Left ventricle myocardium inferior (tissue), 1 donor: Measurements from ENCODE around the gene LHFPL6. TPM values are rescaled to one million over a fixed set of nuclear protein-coding genes. Genes with fewer than 3 reads are reported as not detected.

Source experiments
- DNase-seq: peaks from one replicate; pipeline ENCODE4 v3.0.0-alpha.2; 2020
- H3K27ac ChIP-seq: fragments of 200-600 bp; replicated peaks from 2 replicates; pipeline ENCODE4 v1.8.0; 2021
- H3K27me3 ChIP-seq: fragments of 200-600 bp; 2 replicates; pipeline ENCODE4 v1.8.0; 2021; ENCODE audit warnings: low read depth
- H3K36me3 ChIP-seq: fragments of 200-600 bp; 2 replicates; pipeline ENCODE4 v1.8.0; 2021
- H3K4me1 ChIP-seq: fragments of 200-600 bp; 2 replicates; pipeline ENCODE4 v1.8.0; 2021
- H3K4me3 ChIP-seq: fragments of 200-600 bp; 2 replicates; pipeline ENCODE4 v1.8.0; 2021; ENCODE audit warnings: mild to moderate bottlenecking, moderate library complexity
- H3K9me3 ChIP-seq: fragments of 200-600 bp; replicated peaks from 2 replicates; pipeline ENCODE4 v1.8.0; 2021
- intact Hi-C: fragments of 100-400 bp; cut with micrococcal nuclease; formaldehyde crosslinking; loops from one replicate; pipeline ENCODE4 v1.11.0; 2022
- total RNA-seq: library from RNA; stranded (reverse); fragmentation: NEBNext Ultra II Directional; extraction: Animal tissue kit (Norgen Biotek cat#: 25700); gene quantifications from one replicate; pipeline ENCODE4 v1.2.1, GENCODE V29; 2021
- TF ChIP-seq, protein P1 (sequence below): fragments of 200-600 bp; IDR thresholded peaks from 2 replicates; pipeline ENCODE4 v1.8.0; 2021; ENCODE audit warnings: antibody characterized with exemption, mild to moderate bottlenecking, borderline replicate concordance
- donor health status: DM: no; HTN: yes; CAD: no; lungs with severe emphysema.

The LHFPL6 gene
- total RNA-seq, 1 donor from 2014 or later = 51.4 TPM

DNA sequence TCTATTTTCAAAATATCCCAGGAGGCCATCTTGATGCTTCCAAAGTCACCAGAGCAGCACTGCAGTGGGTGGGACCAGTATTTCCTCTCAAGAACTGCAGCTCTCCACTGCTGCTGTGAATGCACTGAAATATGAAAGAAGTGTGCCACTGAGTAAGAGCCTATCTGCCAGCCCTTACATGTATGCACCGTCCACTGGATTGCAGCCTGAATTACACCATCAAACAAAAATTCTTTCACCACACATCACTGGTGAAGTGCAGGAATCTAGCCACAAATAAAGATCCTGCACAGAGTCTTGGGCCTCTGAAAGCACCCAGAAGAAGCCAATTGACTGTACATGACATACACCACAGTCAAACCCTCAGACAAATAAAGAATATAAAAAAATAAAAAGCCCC lies 249.0 kb downstream of the LHFPL6 start:
- DNase-seq = no peak
- Histone ChIP-seq H3K36me3 (no peaks in the 10 kb centered on the region), H3K4me1 (peaks cover 50% of the 10 kb centered on the region), H3K27ac (no peak overlapping the region), H3K27me3 (no peaks in the 10 kb centered on the region), H3K9me3 (peaks cover 12% of the 10 kb centered on the region), H3K4me3 (no peak overlapping the region)
- intact Hi-C loops = no loop called here
- TF ChIP-seq, protein P1, sequence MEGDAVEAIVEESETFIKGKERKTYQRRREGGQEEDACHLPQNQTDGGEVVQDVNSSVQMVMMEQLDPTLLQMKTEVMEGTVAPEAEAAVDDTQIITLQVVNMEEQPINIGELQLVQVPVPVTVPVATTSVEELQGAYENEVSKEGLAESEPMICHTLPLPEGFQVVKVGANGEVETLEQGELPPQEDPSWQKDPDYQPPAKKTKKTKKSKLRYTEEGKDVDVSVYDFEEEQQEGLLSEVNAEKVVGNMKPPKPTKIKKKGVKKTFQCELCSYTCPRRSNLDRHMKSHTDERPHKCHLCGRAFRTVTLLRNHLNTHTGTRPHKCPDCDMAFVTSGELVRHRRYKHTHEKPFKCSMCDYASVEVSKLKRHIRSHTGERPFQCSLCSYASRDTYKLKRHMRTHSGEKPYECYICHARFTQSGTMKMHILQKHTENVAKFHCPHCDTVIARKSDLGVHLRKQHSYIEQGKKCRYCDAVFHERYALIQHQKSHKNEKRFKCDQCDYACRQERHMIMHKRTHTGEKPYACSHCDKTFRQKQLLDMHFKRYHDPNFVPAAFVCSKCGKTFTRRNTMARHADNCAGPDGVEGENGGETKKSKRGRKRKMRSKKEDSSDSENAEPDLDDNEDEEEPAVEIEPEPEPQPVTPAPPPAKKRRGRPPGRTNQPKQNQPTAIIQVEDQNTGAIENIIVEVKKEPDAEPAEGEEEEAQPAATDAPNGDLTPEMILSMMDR = no peak

DNA sequence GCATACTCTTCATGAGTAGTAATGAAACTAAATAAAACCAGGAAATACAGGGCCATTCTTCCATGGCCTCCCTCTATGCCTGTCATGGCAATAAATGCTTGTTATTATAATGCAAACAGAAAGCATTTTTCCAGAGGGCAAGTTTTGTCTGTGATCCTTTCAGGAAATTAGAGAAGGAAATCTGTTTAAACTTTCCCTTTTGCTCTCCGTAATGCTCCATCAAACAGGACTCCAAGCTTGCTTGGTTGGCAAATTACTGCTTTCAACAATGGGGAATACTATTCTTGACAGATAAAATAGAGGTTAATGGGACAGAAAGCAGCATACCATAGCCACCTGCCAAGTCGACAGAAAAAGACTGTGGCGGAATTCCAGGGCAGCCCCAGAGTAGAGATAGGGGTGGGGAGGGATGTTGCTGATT lies 252.5 kb downstream of the LHFPL6 start:
- peaks cover 7% of the 10 kb centered on the region for H3K9me3 ChIP-seq

DNA sequence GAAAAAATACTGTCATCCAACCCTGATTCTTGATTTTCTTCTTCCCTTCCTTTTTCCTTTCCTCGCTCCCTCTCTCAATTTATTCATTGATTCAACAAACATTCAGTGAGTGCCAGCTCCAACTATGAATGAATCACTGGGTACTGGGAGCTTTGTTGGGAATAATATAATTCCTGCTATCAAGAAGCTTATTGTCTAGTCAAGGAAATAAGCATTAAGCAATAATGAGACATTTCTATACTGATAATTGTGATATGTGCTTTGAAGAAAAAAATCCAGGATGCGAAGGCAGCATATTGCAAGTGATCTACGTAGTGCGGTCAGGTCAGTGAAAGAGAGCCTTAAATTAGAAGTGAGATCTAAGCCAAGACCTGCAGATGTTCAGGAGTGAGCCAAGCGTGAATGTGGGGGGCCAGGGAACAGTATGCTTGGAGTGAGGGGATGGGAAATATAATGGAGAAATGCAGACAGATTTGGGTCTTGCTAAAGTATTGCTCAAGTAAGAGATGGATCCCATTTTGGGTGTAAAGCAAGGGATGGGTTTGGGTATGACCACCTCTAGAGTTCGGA lies 253.5 kb downstream of the LHFPL6 start:
- no peak for DNase-seq
- Histone ChIP-seq H3K9me3 (no peaks in the 10 kb centered on the region), H3K27me3 (no peaks in the 10 kb centered on the region), H3K27ac (peak overlapping the region; percentile 79), H3K4me3 (no peak overlapping the region), H3K4me1 (peaks cover 83% of the 10 kb centered on the region), H3K36me3 (no peaks in the 10 kb centered on the region)
- intact Hi-C loops = no loop called here
- TF ChIP-seq, protein P1 = no peak

More for the DNA sequence above, 252.5 kb downstream of the LHFPL6 start:
- peak; percentile 53 for DNase-seq
- intact Hi-C loops = no loop called here
- peak overlapping the region; percentile 79 for H3K27ac ChIP-seq
- H3K27me3 ChIP-seq = no peaks in the 10 kb centered on the region
- H3K36me3 ChIP-seq = no peaks in the 10 kb centered on the region
- H3K4me1 ChIP-seq = peaks cover 85% of the 10 kb centered on the region
- TF ChIP-seq, protein P1 = no peak
- H3K4me3 ChIP-seq = peak overlapping the region; percentile 44

DNA sequence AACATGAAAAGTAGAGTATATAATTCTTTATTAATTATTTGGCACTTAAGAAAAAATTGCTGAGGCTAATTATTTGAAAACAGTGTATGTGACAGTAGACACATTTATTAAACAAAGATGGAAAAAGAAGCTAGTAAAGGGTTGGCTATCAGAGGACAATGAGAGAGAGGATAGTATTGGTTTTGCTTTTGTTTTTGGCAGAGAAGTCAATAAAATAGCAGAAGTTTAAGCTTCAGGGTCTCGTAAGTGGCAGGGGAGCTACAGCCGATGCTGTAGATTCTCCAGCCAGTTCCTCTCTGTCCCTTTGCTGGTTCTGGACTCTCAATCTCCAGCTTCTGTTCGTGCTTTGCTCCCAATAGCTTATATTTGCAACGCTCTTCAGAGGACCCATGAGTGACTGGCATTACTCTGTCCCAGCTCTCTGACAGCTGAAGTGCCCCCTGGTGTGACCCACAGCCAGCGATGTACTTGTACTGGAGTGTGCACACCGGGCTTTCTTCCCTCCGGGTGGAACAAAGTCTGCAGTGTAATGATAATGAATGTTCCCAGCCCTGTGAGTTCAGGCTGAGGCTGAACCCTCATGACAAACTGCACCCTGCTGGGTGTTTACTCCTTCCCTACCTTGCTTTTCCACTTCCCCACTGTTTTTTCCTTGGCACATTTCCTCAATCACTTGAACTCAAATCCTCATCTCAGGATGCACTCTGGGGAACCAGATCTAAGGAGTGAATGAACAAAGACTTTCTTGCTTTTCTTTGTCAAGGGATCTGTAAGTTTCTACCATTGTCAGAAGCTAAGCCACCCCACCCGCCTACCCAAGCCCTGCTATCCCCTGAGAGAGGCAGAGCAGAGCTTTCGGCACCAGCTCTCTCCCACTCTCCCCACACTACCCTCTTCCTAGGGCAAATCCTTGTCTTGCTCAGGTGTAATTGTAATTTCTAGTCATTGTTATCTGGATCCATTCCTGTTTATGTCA lies 254.8 kb downstream of the LHFPL6 start:
- TF ChIP-seq, protein P1 = no peak
- Histone ChIP-seq H3K27me3 (no peaks in the 10 kb centered on the region), H3K27ac (peak overlapping the region; percentile 79), H3K36me3 (peaks cover 7% of the 10 kb centered on the region), H3K4me1 (peaks cover 73% of the 10 kb centered on the region), H3K4me3 (peak overlapping the region; percentile 42), H3K9me3 (no peaks in the 10 kb centered on the region)
- peak; percentile 63 for DNase-seq
- intact Hi-C loops = no loop called here

DNA sequence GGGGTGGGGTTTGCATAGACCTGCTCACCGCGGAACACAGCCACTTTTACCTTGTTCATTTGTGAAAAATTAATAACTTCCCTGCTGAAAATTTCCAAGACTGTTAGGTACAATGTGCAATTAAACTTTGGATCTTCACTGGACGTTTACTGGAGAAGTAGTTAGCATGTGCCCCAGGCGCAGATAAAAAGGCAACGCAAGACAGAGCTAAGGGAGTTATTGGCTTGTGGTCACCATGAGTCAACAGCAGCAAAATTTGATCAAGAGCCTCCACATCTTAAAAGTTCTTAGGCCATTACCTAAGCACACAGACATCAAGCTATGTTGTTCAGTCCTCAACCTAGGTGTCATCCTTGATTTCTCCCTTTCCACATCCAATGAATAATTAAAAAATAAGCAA lies 257.0 kb downstream of the LHFPL6 start:
- DNase-seq = no peak
- Histone ChIP-seq H3K27me3 (no peaks in the 10 kb centered on the region), H3K27ac (peak overlapping the region; percentile 25), H3K36me3 (peaks cover 24% of the 10 kb centered on the region), H3K9me3 (no peaks in the 10 kb centered on the region), H3K4me3 (no peak overlapping the region), H3K4me1 (peaks cover 59% of the 10 kb centered on the region)
- TF ChIP-seq, protein P1 = no peak
- intact Hi-C loops = no loop called here
